ENCODE results near the gene ERBB4.

DNA sequence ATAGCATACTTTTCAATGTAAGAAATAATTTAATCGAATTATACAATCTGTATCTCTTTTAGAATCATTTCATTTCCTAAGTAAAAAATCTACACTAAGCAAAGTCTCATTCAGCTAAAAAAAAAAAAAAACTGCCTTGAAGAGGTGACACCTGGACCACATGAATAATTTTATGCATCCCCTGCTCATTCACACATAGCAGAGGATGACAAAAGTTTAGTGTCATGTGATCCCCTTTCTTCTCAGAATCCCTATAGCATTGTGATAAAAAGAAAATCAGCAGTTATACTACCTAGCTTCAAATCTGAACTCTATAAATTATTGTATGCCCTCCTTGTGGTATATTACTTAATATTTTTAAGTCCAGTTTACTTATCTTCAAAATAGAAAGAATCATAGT is 603.8 kb downstream of the ERBB4 start:
- TF ChIP-seq, protein P1, sequence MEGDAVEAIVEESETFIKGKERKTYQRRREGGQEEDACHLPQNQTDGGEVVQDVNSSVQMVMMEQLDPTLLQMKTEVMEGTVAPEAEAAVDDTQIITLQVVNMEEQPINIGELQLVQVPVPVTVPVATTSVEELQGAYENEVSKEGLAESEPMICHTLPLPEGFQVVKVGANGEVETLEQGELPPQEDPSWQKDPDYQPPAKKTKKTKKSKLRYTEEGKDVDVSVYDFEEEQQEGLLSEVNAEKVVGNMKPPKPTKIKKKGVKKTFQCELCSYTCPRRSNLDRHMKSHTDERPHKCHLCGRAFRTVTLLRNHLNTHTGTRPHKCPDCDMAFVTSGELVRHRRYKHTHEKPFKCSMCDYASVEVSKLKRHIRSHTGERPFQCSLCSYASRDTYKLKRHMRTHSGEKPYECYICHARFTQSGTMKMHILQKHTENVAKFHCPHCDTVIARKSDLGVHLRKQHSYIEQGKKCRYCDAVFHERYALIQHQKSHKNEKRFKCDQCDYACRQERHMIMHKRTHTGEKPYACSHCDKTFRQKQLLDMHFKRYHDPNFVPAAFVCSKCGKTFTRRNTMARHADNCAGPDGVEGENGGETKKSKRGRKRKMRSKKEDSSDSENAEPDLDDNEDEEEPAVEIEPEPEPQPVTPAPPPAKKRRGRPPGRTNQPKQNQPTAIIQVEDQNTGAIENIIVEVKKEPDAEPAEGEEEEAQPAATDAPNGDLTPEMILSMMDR (IDR thresholded peaks at IDR 0.05; ENCODE audit: low read depth, low read length, poor library complexity, severe bottlenecking): no peak
- TF ChIP-seq EZH2phosphoT487 (IDR thresholded peaks at IDR 0.05; ENCODE audit: borderline replicate concordance, low read length): no peak

Measured in DOHH2 (cell line).